Measurements from ENCODE around the gene SLC12A5. TPM values are rescaled to one million over a fixed set of nuclear protein-coding genes. Genes with fewer than 3 reads are reported as not detected.
A peak's percentile ranks its signal among the peaks of the same experiment; 100 is the strongest.

The SLC12A5 gene
- not detected in 2 replicates for total RNA-seq (2012; rRNA removed)
- polyA plus RNA-seq (2012; rRNA removed), result 2.2 and 3.4 TPM in 2 replicates
- polyA plus RNA-seq (2012; cell fraction: cytosol; rRNA removed), result 11.3 and 18.7 TPM in 2 replicates
- polyA plus RNA-seq (2012; cell fraction: nucleus; rRNA removed; ENCODE audit: low replicate concordance), result 0.50 and 1.8 TPM in 2 replicates
- percentile 10 among the genes with signal in this experiment for Bru-seq, nascent RNA
- percentile 7 among the genes with signal in this experiment for BruChase-seq, experiment 1, labeled RNA remaining after a 6-hour chase
- percentile 9 among the genes with signal in this experiment for BruChase-seq, experiment 2, labeled RNA remaining after a 2-hour chase
- long read RNA-seq, result 0 reads

DNA sequence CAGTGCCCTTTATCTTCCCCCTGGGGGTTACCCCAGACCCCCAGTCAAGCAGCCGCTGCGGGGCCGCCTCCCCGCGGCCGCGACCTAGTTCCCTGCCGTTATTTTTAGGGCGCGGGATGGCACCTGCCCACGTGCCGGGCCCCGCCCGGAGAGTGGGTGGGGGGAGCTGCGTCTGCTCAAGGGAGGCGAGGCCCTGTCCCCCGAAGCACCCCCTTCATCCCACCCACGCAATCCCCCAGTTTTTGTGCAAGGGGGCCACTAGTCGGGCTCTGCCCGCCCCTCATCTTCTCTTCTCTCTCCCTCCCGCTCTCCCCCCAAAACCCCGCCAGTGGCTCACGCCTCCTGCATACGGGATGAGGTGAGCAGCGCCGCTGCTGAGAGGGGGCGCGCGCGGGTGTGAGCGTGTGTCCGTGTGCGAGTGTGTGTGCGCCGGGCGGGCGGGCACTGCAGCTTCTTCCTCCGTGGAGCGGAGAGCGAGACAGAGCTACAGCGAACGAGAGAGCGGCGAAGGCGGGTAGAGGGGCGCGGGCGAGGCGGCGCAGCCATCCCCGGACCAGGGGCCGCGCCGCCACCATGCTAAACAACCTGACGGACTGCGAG lies at the start of gene SLC12A5:
SLC12A5 (plus strand) TSS at position 444 of the 600 bp plus-strand sequence; CDS start at position 574, 130 bp downstream.
- no peak within 1 kb of the TSS for H4K91ac ChIP-seq (ENCODE audit: insufficient read depth, low read depth, low read length)
- 13% methylated on average over 18 of the region's 56 CpGs; no CpG with 5 or more reads in 1 of the 2 experiments for WGBS, 2 experiments (ENCODE audit: extremely low coverage in 2 of 2, insufficient read length in 1 of 2)
- H3K18ac ChIP-seq (ENCODE audit: low read depth, low read length), result no peak within 1 kb of the TSS
- no peak within 1 kb of the TSS for H2BK15ac ChIP-seq (ENCODE audit: low read depth, low read length)
- in situ Hi-C loops (cut with MboI; ENCODE audit: low sequenced_read_pairs), result no loop called here
- peaks cover 2% of the 10 kb centered on the region; the same call in 1 of the 2 replicates for H3K9me3 ChIP-seq (ENCODE audit: control insufficient read depth, insufficient read depth, low read length)
- no peak within 1 kb of the TSS for H2BK120ac ChIP-seq (ENCODE audit: low read depth, low read length)
- no peak within 1 kb of the TSS for H3K9ac ChIP-seq (ENCODE audit: low read depth, low read length)
- H4K8ac ChIP-seq (ENCODE audit: low read depth in 2 of 2, low read length in 2 of 2), result no peak within 1 kb of the TSS
- POLR2A ChIA-PET (ENCODE audit: unreplicated experiment), result interaction anchor here (0.6 kb wide), 1 partner anchor 305 kb away, joined by 13 read pairs; no protein-coding TSS in a partner anchor
- no peaks in the 10 kb centered on the region for H3K79me1 ChIP-seq (ENCODE audit: low read depth in 1 of 2, low read length in 2 of 2)
- DNase-seq (no peak), ATAC-seq (ENCODE audit: low read depth) (no peak)
- no peak within 1 kb of the TSS for H3K56ac ChIP-seq (ENCODE audit: extremely low read depth, insufficient read depth, low read length)
- H3K4me2 ChIP-seq (ENCODE audit: low read depth, low read length), result no peak within 1 kb of the TSS
- H3K4ac ChIP-seq (ENCODE audit: low read depth, low read length), result no peak within 1 kb of the TSS
- dilution Hi-C loops (cut with HindIII; ENCODE audit: low sequenced_read_pairs, unreplicated experiment), result no loop called here
- no peak within 1 kb of the TSS for H3K23ac ChIP-seq (ENCODE audit: low read depth, low read length)
- H3K4me3 ChIP-seq (ENCODE audit: insufficient read depth, low read depth, low read length), result no peak within 1 kb of the TSS
- no peaks in the 10 kb centered on the region; the same call in 1 of the 2 replicates for H4K20me1 ChIP-seq (ENCODE audit: insufficient read depth, low read length)
- no peak within 1 kb of the TSS for H2AFZ ChIP-seq (replicated peaks; ENCODE audit: low read length, poor library complexity)
- no peak within 1 kb of the TSS for H2AK9ac ChIP-seq (replicated peaks; ENCODE audit: low read depth, low read length, poor library complexity)
- H2BK5ac ChIP-seq (ENCODE audit: low read depth, low read length, poor library complexity, severe bottlenecking), result no peak within 1 kb of the TSS
- intact Hi-C loops (cut with micrococcal nuclease), result no loop called here
- H3K14ac ChIP-seq (replicated peaks; ENCODE audit: low read depth, low read length), result no peak within 1 kb of the TSS
- BruUV-seq (replicated peaks), result no TSS peak
- peaks cover 60% of the 10 kb centered on the region for H3K27me3 ChIP-seq (ENCODE audit: control insufficient read depth, insufficient read depth, low read length)
- no peaks in the 10 kb centered on the region for H3K4me1 ChIP-seq (ENCODE audit: control insufficient read depth, insufficient read depth, low read length)
- H3K36me3 ChIP-seq (ENCODE audit: control insufficient read depth, insufficient read depth, low read length), result no peaks in the 10 kb centered on the region
- no peaks in the 10 kb centered on the region for H3K9me1 ChIP-seq (ENCODE audit: insufficient read depth, low read length)
- CTCF ChIA-PET, result interaction anchor here (1.1 to 1.3 kb wide), 2 partner anchors 29 to 42 kb away, joined by 3 to 4 read pairs; no protein-coding TSS in a partner anchor
- H3K27ac ChIP-seq (ENCODE audit: insufficient read depth, low read length), result no peak within 1 kb of the TSS
- H4K5ac ChIP-seq (ENCODE audit: low read depth, low read length), result no peak within 1 kb of the TSS
- H2AK5ac ChIP-seq (ENCODE audit: low read depth, low read length), result no peak within 1 kb of the TSS
- no peak within 1 kb of the TSS for H2BK20ac ChIP-seq (ENCODE audit: low read depth, low read length)
- no peak for TF ChIP-seq RFX5 (IDR thresholded peaks at IDR 0.05; ENCODE audit: low read depth, low read length)
- no peak for TF ChIP-seq FOS (IDR thresholded peaks at IDR 0.05; ENCODE audit: low read depth, low read length)
- no peak for TF ChIP-seq MAZ (IDR thresholded peaks at IDR 0.05; ENCODE audit: borderline replicate concordance, low read depth, low read length)
- TF ChIP-seq, protein P1, sequence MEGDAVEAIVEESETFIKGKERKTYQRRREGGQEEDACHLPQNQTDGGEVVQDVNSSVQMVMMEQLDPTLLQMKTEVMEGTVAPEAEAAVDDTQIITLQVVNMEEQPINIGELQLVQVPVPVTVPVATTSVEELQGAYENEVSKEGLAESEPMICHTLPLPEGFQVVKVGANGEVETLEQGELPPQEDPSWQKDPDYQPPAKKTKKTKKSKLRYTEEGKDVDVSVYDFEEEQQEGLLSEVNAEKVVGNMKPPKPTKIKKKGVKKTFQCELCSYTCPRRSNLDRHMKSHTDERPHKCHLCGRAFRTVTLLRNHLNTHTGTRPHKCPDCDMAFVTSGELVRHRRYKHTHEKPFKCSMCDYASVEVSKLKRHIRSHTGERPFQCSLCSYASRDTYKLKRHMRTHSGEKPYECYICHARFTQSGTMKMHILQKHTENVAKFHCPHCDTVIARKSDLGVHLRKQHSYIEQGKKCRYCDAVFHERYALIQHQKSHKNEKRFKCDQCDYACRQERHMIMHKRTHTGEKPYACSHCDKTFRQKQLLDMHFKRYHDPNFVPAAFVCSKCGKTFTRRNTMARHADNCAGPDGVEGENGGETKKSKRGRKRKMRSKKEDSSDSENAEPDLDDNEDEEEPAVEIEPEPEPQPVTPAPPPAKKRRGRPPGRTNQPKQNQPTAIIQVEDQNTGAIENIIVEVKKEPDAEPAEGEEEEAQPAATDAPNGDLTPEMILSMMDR (conservative IDR thresholded peaks at IDR 0.05; ENCODE audit: low read depth, low read length), result no peak
- no peak for TF ChIP-seq RAD21 (IDR thresholded peaks at IDR 0.05; ENCODE audit: low read length)
- TF ChIP-seq, protein P2, sequence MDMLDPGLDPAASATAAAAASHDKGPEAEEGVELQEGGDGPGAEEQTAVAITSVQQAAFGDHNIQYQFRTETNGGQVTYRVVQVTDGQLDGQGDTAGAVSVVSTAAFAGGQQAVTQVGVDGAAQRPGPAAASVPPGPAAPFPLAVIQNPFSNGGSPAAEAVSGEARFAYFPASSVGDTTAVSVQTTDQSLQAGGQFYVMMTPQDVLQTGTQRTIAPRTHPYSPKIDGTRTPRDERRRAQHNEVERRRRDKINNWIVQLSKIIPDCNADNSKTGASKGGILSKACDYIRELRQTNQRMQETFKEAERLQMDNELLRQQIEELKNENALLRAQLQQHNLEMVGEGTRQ (IDR thresholded peaks at IDR 0.05; ENCODE audit: low read depth, low read length), result no peak
- TF ChIP-seq POLR2A (IDR thresholded peaks at IDR 0.05; ENCODE audit: low read depth, low read length), result no peak
- no peak for TF ChIP-seq BHLHE40 (IDR thresholded peaks at IDR 0.05; ENCODE audit: low read depth, low read length)
- no peak for TF ChIP-seq RCOR1 (IDR thresholded peaks at IDR 0.05; ENCODE audit: insufficient replicate concordance, low read length)
- no peak for TF ChIP-seq SMC3 (IDR thresholded peaks at IDR 0.05; ENCODE audit: low read depth, low read length)
- no peak for TF ChIP-seq MAFK (IDR thresholded peaks at IDR 0.05; ENCODE audit: low read depth, low read length)
- no peak for TF ChIP-seq MXI1 (IDR thresholded peaks at IDR 0.05; ENCODE audit: borderline replicate concordance, low read depth, low read length)
- no peak for TF ChIP-seq CHD1 (IDR thresholded peaks at IDR 0.05; ENCODE audit: low read depth, low read length)
- TF ChIP-seq CEBPB (IDR thresholded peaks at IDR 0.05; ENCODE audit: low read depth, low read length), result no peak
